ENCODE results near the gene ZNF91.

GRCh38 chr19:23437901-23438300 lies 42.6 kb upstream of the ZNF91 start:
- TF ChIP-seq CTCF (IDR thresholded peaks at IDR 0.05) (no peak), POLR2A (IDR thresholded peaks at IDR 0.05) (no peak)
